WTC11 (cell line): ENCODE measurements around the gene MTERF4. TPM values are rescaled to one million over a fixed set of nuclear protein-coding genes. Genes with fewer than 3 reads are reported as not detected.

Source experiments
- ATAC-seq: fragments of 200-7000 bp; cut with Tn5 transposase; 2 replicates; pipeline ENCODE4 v1.10.0; 2021; ENCODE audit warnings: mild to moderate bottlenecking, moderate library complexity
- CTCF ChIA-PET: fragments of 300-600 bp; sonication (Branson Sonifier 250); formaldehyde crosslinking; loops from one replicate; lab custom pipeline; 2021; ENCODE audit warnings: antibody characterized with exemption; lab: Charles Lee
- POLR2A ChIA-PET: fragments of 350-600 bp; sonication (Branson Sonifier 250); formaldehyde crosslinking; loops from one replicate; lab custom pipeline; 2021; ENCODE audit warnings: antibody characterized with exemption; lab: Charles Lee
- DNase-seq: peaks from one replicate; pipeline ENCODE4 v3.0.0; 2021; ENCODE audit warnings: low spot score
- H3K27ac Mint-ChIP-seq: 2 replicates; pipeline ENCODE4 v1.8.0; 2021; ENCODE audit warnings: mixed read lengths
- H3K27me3 Mint-ChIP-seq: 2 replicates; pipeline ENCODE4 v1.8.0; 2021; ENCODE audit warnings: low read depth, mild to moderate bottlenecking, moderate library complexity, mixed read lengths
- H3K36me3 Mint-ChIP-seq: 2 replicates; pipeline ENCODE4 v1.8.0; 2021; ENCODE audit warnings: mixed read lengths
- H3K4me1 Mint-ChIP-seq: 2 replicates; pipeline ENCODE4 v1.8.0; 2022; ENCODE audit warnings: mixed read lengths
- H3K4me3 Mint-ChIP-seq: 2 replicates; pipeline ENCODE4 v1.8.0; 2021; ENCODE audit warnings: mild to moderate bottlenecking, moderate library complexity, mixed read lengths
- H3K9me3 Mint-ChIP-seq: 2 replicates; pipeline ENCODE4 v1.8.0; 2021; ENCODE audit warnings: mixed read lengths
- ATF3 ChIP-seq: sonication (generic); formaldehyde crosslinking; conservative IDR thresholded peaks from 2 replicates; pipeline ENCODE4 v1.8.1; 2022; ENCODE audit warnings: mild to moderate bottlenecking, missing genetic modification reagents
- CDX4 ChIP-seq: fragments of 250-450 bp; sonication (Bioruptor Pico); IDR thresholded peaks from 2 replicates; pipeline ENCODE4 v1.9.0; 2021; ENCODE audit warnings: moderate library complexity, mild to moderate bottlenecking, inconsistent platforms, borderline replicate concordance
- CREB1 ChIP-seq: sonication (generic); formaldehyde crosslinking; IDR thresholded peaks from 2 replicates; pipeline ENCODE4 v1.8.0; 2023; ENCODE audit warnings: mild to moderate bottlenecking, missing genetic modification reagents
- E2F1 ChIP-seq: sonication (generic); formaldehyde crosslinking; IDR thresholded peaks from 2 replicates; pipeline ENCODE4 v1.8.0; 2022; ENCODE audit warnings: mild to moderate bottlenecking, missing genetic modification reagents
- E2F4 ChIP-seq: sonication (generic); formaldehyde crosslinking; IDR thresholded peaks from 2 replicates; pipeline ENCODE4 v1.8.1; 2022; ENCODE audit warnings: low read depth, mild to moderate bottlenecking, moderate library complexity, missing genetic modification reagents, borderline replicate concordance
- ESRRA ChIP-seq: sonication (generic); formaldehyde crosslinking; IDR thresholded peaks from 2 replicates; pipeline ENCODE4 v1.8.1; 2022; ENCODE audit warnings: mild to moderate bottlenecking, missing genetic modification reagents, borderline replicate concordance
- ETV6 ChIP-seq: sonication (generic); formaldehyde crosslinking; IDR thresholded peaks from 2 replicates; pipeline ENCODE4 v1.8.1; 2022; ENCODE audit warnings: mild to moderate bottlenecking, missing genetic modification reagents
- GABPB1 ChIP-seq: sonication (generic); formaldehyde crosslinking; IDR thresholded peaks from 2 replicates; pipeline ENCODE4 v1.8.1; 2023; ENCODE audit warnings: mild to moderate bottlenecking, missing genetic modification reagents
- GTF2I ChIP-seq: fragments of 250-450 bp; sonication (Bioruptor Pico); conservative IDR thresholded peaks from 2 replicates; pipeline ENCODE4 v1.4.0; 2021; ENCODE audit warnings: mild to moderate bottlenecking
- HMGXB4 ChIP-seq: sonication (generic); formaldehyde crosslinking; IDR thresholded peaks from 2 replicates; pipeline ENCODE4 v1.8.1; 2023; ENCODE audit warnings: mild to moderate bottlenecking, moderate library complexity, missing genetic modification reagents
- KAT7 ChIP-seq: sonication (generic); formaldehyde crosslinking; IDR thresholded peaks from 2 replicates; pipeline ENCODE4 v1.8.1; 2023; ENCODE audit warnings: missing genetic modification reagents, mild to moderate bottlenecking, borderline replicate concordance
- MAX ChIP-seq: sonication (generic); formaldehyde crosslinking; IDR thresholded peaks from 2 replicates; pipeline ENCODE4 v1.8.0; 2022; ENCODE audit warnings: mild to moderate bottlenecking, missing genetic modification reagents
- NR3C1 ChIP-seq: sonication (generic); formaldehyde crosslinking; conservative IDR thresholded peaks from 2 replicates; pipeline ENCODE4 v1.8.1; 2023; ENCODE audit warnings: low read depth, mild to moderate bottlenecking, missing genetic modification reagents
- PRDM15 ChIP-seq: sonication (generic); formaldehyde crosslinking; IDR thresholded peaks from 2 replicates; pipeline ENCODE4 v1.8.0; 2022; ENCODE audit warnings: missing genetic modification reagents
- SOX15 ChIP-seq: fragments of 250-450 bp; sonication (Bioruptor Pico); IDR thresholded peaks from 2 replicates; pipeline ENCODE4 v1.9.0; 2021; ENCODE audit warnings: mild to moderate bottlenecking
- SP1 ChIP-seq: sonication (generic); formaldehyde crosslinking; conservative IDR thresholded peaks from 2 replicates; pipeline ENCODE4 v1.8.1; 2022; ENCODE audit warnings: missing genetic modification reagents
- STAT6 ChIP-seq: sonication (generic); formaldehyde crosslinking; conservative IDR thresholded peaks from 2 replicates; pipeline ENCODE4 v1.8.1; 2023; ENCODE audit warnings: mild to moderate bottlenecking, low read depth, missing genetic modification reagents, moderate library complexity
- TEAD1 ChIP-seq: sonication (generic); formaldehyde crosslinking; IDR thresholded peaks from 2 replicates; pipeline ENCODE4 v1.8.0; 2022; ENCODE audit warnings: mild to moderate bottlenecking, missing genetic modification reagents
- ZNF138 ChIP-seq: sonication (generic); formaldehyde crosslinking; conservative IDR thresholded peaks from 2 replicates; pipeline ENCODE4 v1.8.1; 2022; ENCODE audit warnings: mild to moderate bottlenecking, moderate library complexity, missing genetic modification reagents
- total RNA-seq: library from RNA; stranded (reverse); gene quantifications from 3 replicates; pipeline ENCODE4 v1.2.3, GENCODE V29; 2021

The MTERF4 gene
- total RNA-seq, 1 experiment from 2014 or later: 23.3 TPM

- Mint-ChIP-seq H3K9me3 (no peaks in the 10 kb centered on the region), H3K4me3 (no peak overlapping the region), H3K27ac (no peak overlapping the region), H3K27me3 (no peaks in the 10 kb centered on the region), H3K36me3 (peaks cover 11% of the 10 kb centered on the region), H3K4me1 (no peaks in the 10 kb centered on the region)
- CTCF ChIA-PET: interaction anchor here (0.6 kb wide), 1 partner anchor 97 kb away, joined by 3 read pairs; no protein-coding TSS in a partner anchor
- DNase-seq: no peak
- POLR2A ChIA-PET: no interaction called here
- TF ChIP-seq SP1 (CRISPR knock-in tag) (no peak), STAT6 (CRISPR knock-in tag) (no peak), E2F4 (CRISPR knock-in tag) (no peak), CREB1 (CRISPR knock-in tag) (no peak), KAT7 (CRISPR knock-in tag) (no peak), PRDM15 (CRISPR knock-in tag) (no peak), ETV6 (CRISPR knock-in tag) (no peak), MAX (CRISPR knock-in tag) (no peak), ATF3 (no peak), ZNF138 (CRISPR knock-in tag) (no peak), CDX4 (CRISPR knock-in tag) (no peak), SOX15 (CRISPR knock-in tag) (no peak), ESRRA (CRISPR knock-in tag) (no peak), HMGXB4 (CRISPR knock-in tag) (no peak), GTF2I (CRISPR knock-in tag) (no peak), TEAD1 (CRISPR knock-in tag) (no peak), E2F1 (no peak), GABPB1 (no peak), NR3C1 (CRISPR knock-in tag) (no peak)
- no peak for ATAC-seq
These were observed 19.0 kb downstream of the MTERF4 start for GRCh38 chr2:241083091-241083415.
